Measurements from ENCODE around the gene TRMU.

TRMU gene

DNA sequence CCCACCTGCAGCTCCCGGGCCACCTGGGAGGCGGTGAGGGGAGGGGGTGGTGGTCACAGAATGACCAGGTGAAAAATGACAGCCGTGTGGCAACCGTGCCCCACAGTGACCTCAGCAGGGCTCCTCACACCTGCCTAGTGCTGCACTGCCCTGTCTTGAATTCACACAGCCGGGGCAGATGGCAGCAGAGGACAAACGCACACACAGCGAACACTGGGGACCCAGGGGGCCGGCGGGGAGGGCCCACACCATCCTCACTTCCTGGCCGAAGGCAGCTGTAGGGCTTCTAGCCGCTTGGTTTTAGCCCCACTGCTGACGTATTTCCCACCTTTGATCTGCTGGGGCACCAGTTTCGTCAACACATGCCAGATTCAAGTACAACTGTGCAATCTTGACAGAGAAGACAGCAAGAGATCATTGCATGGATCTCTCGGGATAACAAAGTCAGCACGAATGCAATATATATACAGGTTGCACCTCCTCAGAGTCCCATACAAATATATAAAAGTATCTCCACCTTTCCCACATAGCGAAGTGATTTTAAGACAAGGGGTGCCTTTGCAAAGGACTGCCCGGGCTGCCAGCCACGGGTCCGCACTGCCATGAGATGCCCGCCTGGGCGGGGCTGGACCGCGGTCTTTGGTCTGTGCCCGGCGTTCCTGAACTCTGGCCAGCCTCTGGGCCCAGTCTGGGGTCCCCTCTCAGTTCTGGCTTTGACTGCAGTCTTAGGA lies 26.9 kb downstream of the TRMU start:
- TF ChIP-seq GATA3 (IDR thresholded peaks at IDR 0.05; ENCODE audit: low read depth, low read length) (no peak), GATA2 (IDR thresholded peaks at IDR 0.05; ENCODE audit: low read depth, low read length) (no peak)

- TF ChIP-seq GATA2 (IDR thresholded peaks at IDR 0.05; ENCODE audit: low read depth, low read length) (no peak), GATA3 (IDR thresholded peaks at IDR 0.05; ENCODE audit: low read depth, low read length) (no peak)
Measured at GRCh38 chr22:46362934-46363515, 27.5 kb downstream of the TRMU start.

- TF ChIP-seq GATA2 (IDR thresholded peaks at IDR 0.05; ENCODE audit: low read depth, low read length), result no peak
- no peak for TF ChIP-seq GATA3 (IDR thresholded peaks at IDR 0.05; ENCODE audit: low read depth, low read length)
Measured at GRCh38 chr22:46363611-46364321, 28.3 kb downstream of the TRMU start.

DNA sequence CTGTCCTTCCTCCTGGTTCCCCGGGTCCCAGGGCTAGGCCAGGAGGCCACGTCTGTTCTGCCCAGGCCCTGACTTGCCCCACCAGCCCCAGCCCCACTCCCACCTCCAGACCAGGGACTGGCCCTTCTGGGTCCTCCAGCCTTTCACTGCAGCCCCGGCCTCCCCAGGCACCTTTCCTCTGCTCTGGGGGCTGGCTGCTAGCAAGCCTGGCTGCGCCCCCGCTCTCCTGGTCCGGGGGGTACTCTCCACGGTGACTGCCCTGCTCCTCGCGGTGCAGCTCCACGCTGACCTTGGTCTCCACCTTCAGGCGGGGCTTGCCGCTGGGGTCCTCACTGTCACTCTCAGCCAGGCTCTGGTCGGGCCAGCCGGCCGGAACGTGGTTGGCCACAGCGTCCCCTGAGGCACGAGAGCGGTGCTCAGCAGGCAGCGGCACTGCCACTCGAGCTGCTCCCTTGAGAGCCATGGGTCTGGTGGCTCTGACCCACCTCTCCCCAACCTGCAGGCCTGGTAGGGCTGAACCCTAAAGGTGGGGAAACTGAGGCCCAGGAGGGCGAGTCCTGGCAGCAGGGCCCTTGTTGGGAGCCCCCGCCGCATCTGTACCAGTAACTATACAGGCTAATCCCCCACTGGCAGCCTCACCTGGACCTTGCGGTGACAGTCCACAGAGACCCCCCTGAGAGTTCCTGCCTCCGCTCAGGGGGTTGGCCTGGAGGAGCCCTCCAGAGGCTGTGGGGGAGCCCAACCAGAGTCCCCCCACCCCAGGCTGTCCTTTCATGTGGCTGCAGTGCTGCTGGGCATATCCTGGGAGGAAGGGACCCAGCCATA lies 29.0 kb downstream of the TRMU start:
- TF ChIP-seq GATA2 (IDR thresholded peaks at IDR 0.05; ENCODE audit: low read depth, low read length), result no peak
- no peak for TF ChIP-seq GATA3 (IDR thresholded peaks at IDR 0.05; ENCODE audit: low read depth, low read length)

GRCh38 chr22:46365166-46365624 lies 29.7 kb downstream of the TRMU start:
- no peak for TF ChIP-seq GATA3 (IDR thresholded peaks at IDR 0.05; ENCODE audit: low read depth, low read length)
- no peak for TF ChIP-seq GATA2 (IDR thresholded peaks at IDR 0.05; ENCODE audit: low read depth, low read length)

DNA sequence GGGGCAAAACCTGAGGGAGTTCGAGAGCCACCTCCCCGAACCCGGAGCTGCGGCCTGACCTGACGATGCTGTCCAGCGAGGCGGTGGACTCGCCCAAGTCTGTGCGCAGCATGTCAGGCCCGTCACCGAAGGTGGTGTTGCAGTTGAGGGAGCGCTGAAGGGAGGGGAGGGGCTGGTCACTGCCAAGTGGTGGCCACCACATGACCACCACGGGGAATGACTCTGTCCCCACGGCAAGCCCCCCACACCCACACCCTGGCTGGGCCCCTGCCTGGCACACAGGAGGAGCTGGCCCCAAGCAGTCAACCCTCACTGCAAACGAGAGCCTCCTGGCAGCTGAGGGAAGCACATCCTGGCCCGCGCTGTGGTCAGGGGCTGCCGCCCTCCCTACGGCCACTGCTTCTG lies 30.8 kb downstream of the TRMU start:
- TF ChIP-seq GATA2 (IDR thresholded peaks at IDR 0.05; ENCODE audit: low read depth, low read length), result no peak
- no peak for TF ChIP-seq GATA3 (IDR thresholded peaks at IDR 0.05; ENCODE audit: low read depth, low read length)

- TF ChIP-seq GATA3 (IDR thresholded peaks at IDR 0.05; ENCODE audit: low read depth, low read length) (no peak), GATA2 (IDR thresholded peaks at IDR 0.05; ENCODE audit: low read depth, low read length) (no peak)
Measured at GRCh38 chr22:46366801-46367706, 31.5 kb downstream of the TRMU start.

- TF ChIP-seq GATA3 (IDR thresholded peaks at IDR 0.05; ENCODE audit: low read depth, low read length), result no peak
Measured at GRCh38 chr22:46367707-46368191, 32.2 kb downstream of the TRMU start.

- TF ChIP-seq GATA3 (IDR thresholded peaks at IDR 0.05; ENCODE audit: low read depth, low read length), result no peak
Measured at GRCh38 chr22:46368422-46368821, 32.9 kb downstream of the TRMU start.

DNA sequence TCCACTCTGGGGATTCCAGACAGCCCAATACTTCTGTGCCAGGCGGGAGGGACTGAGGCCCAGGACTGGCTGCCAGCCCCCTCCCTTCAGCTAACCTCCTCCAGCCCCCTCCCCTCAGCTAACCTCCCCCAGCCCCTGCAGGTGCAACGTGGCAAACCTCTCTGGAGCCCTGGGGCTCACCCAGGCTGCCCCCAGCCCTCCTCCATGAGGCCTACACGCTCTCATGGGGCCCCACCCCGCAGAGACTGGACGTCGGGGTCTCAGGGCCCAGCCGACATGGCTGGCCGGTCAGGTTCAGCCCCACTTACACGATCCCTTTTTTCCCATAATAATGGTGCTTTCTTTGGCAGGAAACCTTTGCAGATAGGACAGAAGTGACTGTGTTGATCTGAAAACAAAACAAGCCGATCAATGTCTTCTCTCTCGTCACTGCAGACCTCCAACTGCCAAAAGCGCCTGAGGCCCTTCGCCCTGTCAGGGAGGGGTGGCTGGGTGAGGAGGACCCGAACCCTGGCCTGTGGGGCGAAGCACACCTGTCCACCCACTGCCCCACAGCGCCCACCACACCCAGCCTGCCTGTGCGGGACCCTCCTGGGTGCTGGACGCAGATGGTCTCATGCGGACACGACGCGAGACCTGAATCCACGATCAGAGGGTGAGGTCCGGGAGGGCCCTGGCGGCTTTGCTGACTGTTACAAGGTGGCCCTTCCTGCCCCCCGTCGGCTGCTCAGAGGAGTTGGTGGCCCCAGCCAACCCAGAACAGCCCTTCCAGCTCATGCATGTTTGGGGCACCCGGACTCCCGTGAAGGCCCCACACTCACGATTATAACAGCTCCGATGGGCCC lies 33.6 kb downstream of the TRMU start:
- TF ChIP-seq GATA2 (IDR thresholded peaks at IDR 0.05; ENCODE audit: low read depth, low read length) (no peak), GATA3 (IDR thresholded peaks at IDR 0.05; ENCODE audit: low read depth, low read length) (no peak)

GRCh38 chr22:46369716-46370583 lies 34.4 kb downstream of the TRMU start:
- no peak for TF ChIP-seq GATA2 (IDR thresholded peaks at IDR 0.05; ENCODE audit: low read depth, low read length)
- no peak for TF ChIP-seq GATA3 (IDR thresholded peaks at IDR 0.05; ENCODE audit: low read depth, low read length)

Measured in SH-SY5Y (cell line).